ENCODE results near the gene AHSP. TPM values are rescaled to one million over a fixed set of nuclear protein-coding genes. Genes with fewer than 3 reads are reported as not detected.
"Not testable (repeated sequence)": the region's sequence is repeated elsewhere in the genome, so short reads cannot be mapped to it uniquely, and the experiment has no call there.

AHSP gene
- total RNA-seq, 1 donor from 2014 or later: not detected

DNA sequence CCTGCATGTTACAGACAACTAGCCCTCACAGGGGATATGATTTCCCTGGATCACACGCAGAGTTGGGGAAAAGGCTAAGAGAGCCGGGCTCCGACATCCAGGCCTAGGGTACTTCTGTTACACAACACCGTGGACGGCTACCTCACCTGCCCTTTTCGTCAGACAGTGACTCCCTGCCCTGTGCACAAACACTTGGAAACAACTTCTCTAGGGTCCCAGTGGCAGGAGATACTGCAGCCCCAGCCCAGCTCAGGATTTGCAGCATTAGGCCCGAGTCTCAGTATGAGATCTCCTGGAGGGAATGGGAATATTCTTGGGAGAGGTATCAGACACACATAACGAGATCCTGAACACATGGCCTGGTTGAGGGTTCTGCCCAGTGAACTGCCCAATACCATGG is 27.8 kb upstream of the AHSP start:
- intact Hi-C loops (cut with micrococcal nuclease): no loop called here

DNA sequence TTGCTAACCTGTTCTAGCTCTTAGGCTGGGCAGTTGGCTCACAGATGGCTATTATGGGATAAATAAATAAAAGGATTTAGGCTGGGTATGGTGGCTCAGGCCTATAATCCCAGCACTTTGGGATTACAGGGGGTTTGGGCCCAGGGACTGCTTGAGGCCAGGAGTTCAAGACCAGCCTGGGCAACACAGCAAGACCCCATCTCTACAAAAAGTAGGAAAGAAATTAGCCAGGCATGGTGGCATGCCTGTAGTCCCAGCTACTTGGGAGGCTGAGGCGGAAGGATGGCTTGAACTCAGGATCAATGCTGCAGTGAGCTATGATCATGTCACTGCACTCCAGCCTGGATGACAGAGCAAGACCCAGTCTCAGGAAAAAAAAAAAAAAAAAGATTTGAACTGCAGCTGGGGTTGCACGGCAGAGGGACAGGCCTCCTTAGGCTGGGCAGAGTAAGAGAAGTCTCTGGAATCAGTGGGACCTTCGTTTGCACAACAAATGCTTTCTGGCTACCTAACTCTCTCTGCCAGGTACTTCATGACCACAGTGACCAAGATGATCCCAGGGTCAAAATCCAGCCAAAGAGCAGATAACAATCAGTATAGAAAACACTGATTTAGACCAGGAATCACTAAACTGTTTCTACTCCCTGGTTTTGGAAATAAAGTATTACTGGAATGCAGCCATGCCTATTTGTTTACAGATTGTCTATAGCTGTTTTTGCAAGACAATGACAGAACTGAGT is 26.3 kb upstream of the AHSP start:
- intact Hi-C loops (cut with micrococcal nuclease): no loop called here

DNA sequence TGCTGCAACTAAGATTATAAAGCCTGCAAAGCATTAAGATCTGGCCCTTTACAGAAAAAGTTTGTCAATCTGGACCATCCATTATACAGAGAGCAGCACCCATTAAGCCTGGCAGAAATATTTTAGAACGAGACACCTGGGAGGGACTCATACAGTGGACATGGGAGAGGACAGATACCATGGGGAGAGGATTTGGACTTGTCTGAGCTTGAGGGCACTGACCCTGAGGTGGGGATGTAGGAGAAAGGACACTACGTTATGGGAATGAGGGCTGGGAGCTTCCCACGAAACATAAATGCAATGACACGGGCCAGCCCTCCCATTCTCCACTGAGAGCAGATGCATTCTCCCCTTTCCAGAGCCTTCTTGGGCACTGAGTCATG is 25.7 kb upstream of the AHSP start:
- intact Hi-C loops (cut with micrococcal nuclease): no loop called here

DNA sequence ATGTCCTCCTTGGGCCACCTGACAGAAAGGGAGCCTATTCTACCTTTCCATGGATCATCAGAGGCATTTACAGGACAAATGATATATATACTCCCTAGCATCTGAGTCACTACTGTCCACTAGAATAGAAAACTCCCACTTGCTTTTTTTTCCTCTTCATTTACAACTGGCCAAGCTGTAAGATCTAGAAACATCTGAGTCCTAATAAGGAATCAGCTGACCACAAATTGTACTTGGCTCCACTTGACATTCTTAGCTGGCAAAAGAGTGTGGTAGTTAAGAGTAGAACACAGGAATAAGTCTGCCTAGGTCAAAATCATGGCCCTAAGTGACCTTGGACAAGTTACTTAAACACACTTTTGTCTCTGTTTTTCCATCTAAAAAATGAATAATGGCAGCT is 24.7 kb upstream of the AHSP start:
- intact Hi-C loops (cut with micrococcal nuclease): no loop called here

DNA sequence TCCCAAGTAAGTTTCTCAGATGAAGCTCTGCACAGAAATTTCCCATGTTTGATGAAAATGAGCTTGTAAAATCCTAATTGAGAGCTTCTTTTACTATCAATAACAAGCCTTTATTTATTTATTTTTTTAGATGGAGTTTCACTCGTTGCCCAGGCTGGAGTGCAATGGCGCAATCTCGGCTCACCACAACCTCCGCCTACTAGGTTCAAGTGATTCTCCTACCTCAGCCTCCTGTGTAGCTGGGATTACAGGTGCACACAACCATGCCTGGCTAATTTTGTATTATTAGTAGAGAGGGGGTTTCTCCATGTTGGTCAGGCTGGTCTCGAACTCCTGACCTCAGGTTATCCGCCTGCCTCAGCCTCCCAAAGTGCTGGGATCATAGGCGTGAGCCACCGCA is 24.1 kb upstream of the AHSP start:
- intact Hi-C loops (cut with micrococcal nuclease): not testable (repeated sequence)

DNA sequence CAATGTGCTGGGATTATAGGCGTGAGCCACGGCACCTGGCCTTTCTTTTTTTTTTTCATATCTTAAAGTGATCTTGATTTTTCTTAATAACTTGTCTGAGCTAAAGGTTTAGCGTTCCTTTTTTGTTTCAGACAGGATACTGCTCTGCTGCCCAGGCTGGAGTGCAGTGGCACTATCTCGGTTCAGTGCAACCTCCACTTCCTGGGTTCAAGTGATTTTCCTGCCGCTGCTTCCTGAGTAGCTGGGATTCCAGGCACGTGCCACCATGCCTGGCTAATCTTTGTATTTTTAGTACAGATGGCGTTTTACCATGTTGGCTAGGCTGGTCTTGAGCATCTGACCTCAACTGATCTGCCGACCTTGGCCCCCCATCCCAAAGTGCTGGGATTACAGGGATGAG is 23.5 kb upstream of the AHSP start:
- intact Hi-C loops (cut with micrococcal nuclease): no loop called here

DNA sequence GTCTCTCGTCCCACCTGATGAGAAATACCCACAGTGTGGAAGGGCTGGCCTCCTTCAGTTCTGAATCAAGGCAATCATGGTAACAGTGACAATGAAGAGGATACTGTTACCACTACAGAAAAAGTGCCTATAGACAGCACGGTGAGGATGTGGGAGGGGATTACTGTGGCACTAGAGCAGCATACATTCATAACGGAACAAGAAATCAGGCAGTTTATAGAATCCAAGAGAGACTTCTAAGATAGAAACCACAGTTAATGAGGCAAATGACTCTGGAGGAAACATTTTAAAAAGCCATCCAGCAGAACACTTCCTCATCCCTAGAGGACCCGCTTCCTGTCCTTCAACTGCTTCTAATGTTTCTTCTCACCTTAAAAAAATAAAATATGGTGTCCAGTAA is 22.2 kb upstream of the AHSP start:
- intact Hi-C loops (cut with micrococcal nuclease): loop anchor here (5.0 kb wide), 1 partner anchor 362 kb away; no protein-coding TSS in a partner anchor

DNA sequence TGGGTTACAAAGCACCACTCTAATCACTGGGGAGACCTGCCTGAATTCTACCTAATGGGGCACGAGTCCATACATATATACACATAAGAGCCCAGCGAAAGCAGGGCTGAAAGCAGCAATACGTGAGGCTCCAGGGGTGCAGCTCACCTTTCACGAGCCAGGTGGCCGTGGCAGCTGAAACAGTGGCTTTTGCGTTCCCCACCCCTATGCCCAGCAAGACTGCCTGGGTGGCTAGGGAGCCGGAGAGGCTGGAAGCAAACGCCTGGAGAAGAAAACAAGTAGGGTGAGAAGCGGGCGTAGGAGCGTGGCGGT is 20.1 kb upstream of the AHSP start:
- intact Hi-C loops (cut with micrococcal nuclease): loop anchor here (2.0 to 5.0 kb wide), 2 partner anchors 31 to 360 kb away; no protein-coding TSS in a partner anchor

DNA sequence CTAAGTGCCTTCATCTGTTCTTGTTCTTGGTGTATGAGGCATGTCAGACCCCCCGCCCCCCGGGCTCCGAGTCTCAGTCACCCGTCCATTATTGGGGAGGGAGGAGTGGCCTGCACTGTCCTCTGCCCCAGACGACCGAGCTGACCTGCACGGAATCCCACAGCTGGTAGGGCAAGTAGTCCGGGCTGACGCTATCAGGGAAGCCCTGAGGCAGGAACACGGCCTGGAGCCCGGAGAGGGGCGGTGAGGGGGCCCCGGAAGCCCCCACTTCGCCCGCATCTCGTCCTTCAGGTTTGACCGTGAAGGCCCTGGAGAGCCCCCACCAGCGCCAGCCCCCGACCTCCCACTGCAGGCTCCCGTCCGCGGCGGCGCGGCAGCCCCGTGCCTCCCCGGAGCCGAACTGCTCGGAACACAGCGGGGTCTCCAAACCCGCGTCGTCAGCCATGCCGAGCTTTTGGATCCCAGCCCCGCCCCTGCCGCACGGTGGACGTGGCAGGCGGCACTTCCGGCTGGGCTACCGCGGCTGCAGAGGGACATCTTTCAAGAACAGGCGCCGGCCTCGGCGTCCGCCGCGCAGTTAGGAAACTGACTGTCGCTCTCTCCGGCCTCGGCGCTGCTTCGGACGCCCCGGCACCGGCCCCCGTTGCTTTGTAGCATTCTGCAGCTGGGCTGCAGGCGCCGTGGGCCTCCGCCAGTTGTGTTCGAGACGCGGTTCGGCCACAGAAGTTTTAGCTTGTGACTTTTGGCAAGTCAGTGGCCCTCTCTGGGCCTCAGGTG is 19.6 kb upstream of the AHSP start, which contains the start of gene RUSF1:
TSS of gene RUSF1 (minus strand) at position 463 of the 777 bp plus-strand sequence. CDS start at position 445, 18 bp downstream.
- intact Hi-C loops (cut with micrococcal nuclease): loop anchor here (1.0 to 5.0 kb wide), 5 partner anchors 21 to 359 kb away; a partner anchor contains a TSS

DNA sequence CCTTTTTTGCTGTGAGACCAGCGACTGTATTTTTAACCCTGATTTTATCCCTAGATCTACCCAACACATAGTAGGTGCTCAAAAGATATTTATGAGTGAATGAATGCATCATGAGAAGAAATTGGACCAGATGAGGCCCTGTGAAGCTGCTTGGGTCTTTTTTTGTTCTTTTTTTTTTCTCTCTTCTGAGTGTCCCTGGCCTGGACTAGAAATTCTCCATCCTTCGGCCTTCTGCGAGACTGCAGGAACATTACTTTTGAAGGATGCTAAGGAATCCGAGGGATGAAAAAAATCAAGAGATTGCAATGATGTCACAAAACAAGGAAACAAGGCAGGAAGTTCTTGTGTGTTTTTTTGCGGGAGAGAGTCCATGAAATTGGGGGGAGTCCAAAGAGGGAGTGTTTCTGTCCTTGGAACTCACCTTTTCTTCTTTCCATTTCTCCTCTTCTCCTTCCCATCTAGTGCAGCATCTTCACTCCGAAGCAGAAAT is 18.9 kb upstream of the AHSP start:
- intact Hi-C loops (cut with micrococcal nuclease): loop anchor here (1.0 to 5.0 kb wide), 4 partner anchors 21 to 359 kb away; a partner anchor contains a TSS

DNA sequence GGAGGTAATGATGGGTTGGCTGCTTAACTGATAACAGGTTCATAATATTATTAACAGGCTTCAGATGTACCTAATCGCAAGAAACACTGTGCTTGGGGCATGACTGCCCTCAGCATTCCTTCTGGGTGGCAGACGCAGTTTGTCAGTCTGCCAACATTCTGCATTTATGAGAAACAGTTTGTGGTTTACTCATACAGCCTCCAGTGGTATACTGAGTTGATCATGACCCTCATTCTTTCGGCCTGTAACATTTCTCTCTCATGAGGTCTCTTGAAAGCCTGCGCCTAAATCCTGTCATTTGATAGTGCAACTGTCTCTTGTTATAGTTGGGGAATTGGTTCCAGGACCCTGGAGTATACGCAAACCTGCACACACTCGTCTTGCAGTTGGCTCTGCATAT is 14.6 kb upstream of the AHSP start:
- intact Hi-C loops (cut with micrococcal nuclease): no loop called here

DNA sequence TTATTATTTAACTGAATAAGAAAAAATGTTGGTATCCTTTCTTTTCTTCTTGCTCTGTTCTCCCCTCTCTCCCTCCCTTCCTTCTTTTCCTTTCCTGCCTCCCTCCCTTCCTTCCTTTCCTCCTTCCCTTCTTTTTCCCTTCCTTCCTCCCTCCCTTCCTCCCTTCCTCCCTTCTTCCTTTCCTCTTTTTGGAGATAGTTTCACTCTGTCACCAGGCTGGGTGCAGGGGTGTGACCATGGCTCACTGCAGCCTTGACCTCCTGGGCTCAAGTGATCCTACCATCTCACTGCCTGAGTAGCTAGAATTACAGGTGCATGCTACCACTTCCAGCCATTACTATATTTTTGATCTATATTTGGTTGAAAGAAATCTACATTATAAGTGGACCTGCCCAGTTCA is 13.8 kb upstream of the AHSP start:
- intact Hi-C loops (cut with micrococcal nuclease): no loop called here

DNA sequence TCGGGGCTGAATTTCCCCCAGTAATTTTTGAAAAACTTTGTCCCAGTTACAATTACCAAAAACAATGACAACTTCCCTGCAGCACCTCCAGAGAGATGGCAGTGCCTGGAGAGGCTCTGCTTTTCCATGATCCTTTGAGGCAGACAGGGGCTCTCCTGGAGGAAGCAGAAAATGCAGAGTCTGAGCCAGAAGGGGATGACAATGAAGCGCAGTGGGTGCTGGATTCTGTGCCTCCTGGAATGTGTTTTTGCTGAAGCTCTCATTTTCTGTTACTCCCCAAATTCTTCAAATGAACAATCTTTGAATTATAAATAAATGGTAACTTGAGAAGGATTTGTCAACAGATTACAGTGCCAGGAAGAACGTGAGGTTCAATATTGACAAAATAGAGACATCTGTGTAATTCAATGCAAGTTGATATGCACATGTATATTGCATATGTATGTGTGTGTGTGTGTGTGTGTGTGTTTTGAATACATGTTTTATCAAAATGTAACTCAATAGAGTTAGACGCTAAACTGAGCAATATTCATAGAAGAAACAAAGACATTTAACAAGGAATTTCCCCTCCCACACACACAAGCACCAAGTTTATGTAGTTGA is 9.8 kb upstream of the AHSP start:
- intact Hi-C loops (cut with micrococcal nuclease): no loop called here

DNA sequence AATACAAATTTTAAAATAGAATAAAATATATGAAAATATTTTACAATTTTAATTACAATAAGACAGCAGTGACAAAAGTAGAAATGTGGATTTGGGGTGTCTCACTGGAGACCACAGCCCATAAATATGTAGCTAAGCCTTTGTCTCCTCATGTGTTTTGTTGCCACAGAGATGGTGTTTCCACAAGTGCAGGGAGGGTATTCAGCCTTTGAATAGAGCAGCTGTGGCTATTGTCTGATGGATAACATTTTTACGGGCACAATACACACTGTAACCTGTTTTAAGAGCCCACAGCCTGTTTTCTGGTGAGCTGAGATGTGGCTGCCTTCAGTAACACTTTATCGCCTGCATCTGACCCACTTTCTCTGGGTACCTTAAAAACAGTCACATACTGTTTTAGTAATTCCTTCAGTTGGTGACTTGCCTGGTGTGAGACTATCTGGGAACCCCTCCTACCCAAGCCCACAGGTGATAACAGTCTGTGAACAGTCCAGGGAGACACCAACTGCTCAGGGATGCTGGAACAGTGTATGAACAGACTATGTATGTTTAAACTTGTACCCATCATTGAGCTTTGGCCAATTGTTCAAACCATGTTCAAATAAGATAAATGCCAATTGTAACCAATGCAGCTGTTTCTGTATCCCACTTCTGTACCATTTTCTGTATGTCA is 7.8 kb upstream of the AHSP start:
- intact Hi-C loops (cut with micrococcal nuclease): no loop called here

DNA sequence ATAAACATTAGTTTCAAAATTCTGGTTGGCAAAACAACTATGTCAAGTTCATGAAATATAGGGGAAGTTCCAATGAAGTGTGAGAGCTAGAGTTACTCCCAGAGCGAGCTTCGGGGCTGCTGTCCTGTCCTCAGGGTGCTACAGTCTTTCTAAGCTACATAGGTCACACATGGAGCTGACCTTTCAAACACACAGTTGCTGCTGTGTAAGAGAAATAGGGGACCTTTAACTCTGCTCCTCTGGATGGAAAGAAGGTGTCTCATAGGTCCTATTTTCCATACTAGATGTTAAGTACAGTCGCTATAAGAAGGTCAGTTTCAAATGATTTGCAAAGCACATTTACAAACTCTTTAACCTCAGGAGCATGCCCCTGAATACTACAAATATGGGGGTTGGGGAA is 6.3 kb upstream of the AHSP start:
- intact Hi-C loops (cut with micrococcal nuclease): no loop called here

DNA sequence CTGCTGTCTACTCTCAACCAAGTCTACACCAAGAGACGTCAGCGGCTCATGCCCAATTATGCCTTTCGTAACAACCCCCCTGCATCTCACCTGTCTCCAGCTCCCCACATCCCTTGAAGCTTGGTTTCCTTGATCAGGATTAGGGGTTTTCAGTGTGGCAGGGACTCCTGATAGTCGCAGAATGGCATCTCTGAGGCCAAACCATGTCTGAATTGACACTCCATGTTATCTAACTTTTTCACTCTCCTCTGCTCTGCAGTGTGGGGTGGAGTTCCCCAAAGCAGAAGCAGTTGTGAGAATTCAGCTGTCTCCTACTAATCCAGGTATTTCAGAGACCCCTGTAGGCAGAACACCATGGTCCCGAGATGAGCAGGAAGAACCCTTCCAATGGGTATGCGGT is 5.6 kb upstream of the AHSP start:
- intact Hi-C loops (cut with micrococcal nuclease): no loop called here

DNA sequence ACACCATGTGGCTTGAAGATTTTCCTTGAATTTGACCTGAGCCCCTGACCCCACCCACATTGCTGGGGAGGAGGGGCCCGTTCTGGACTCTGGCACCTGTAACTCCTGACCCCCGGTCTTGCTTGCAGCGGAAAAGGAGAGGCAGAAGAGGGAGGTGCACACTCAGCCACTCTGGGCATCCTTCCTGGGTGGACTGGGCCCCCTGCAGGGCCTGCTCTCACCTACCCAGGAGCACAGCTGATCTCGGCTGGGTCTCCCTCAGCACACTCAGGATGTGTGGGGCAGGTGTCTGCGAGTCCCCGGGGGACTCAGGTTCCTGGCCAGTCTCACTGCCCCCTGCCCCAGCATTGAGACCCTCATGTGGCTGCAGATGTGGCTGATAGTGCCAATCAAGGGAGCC is 3.9 kb upstream of the AHSP start:
- intact Hi-C loops (cut with micrococcal nuclease): not testable (repeated sequence)

DNA sequence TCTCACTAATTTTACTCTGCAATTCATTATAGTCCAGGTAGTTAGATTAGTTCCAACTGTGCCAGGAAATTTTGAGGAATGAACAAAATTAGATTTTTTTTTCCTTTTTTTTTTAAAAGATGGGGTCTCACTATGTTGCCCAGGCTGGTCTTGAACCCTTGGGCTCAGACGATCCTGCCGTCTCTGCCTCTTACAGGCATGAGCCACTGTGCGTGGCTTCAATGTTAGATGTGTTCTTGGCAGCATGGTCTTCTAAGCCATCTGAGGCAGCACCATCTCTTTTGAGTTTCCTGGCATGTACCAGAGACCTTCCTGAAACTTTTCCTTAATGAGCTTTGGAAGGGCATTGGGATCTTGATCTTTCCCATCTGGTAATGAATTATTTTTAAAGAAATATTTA is 2.6 kb upstream of the AHSP start:
- intact Hi-C loops (cut with micrococcal nuclease): no loop called here

DNA sequence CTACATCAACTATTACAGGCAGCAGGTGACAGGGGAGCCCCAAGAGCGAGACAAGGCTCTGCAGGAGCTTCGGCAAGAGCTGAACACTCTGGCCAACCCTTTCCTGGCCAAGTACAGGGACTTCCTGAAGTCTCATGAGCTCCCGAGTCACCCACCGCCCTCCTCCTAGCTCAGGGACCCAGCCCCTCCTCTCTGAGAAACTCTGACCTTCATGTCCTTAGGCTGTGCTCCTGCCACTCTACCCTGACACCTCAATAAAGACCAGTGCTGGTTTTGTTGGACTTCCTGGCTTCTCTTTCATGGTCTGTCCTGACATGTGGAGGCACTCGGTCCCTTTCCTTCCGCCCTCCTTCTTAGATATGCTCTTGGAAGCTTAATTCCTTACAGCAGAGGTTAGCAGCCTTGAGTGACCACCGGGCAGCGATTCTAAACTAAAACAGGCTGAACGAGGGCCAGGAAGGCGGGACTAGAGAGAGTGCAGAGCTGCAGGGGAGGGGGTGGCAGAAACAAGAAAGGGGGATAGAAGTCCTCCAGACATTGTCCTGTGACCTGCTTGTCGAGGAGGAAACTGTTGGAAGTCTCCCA is 915 bp downstream of the AHSP start:
- intact Hi-C loops (cut with micrococcal nuclease): no loop called here

DNA sequence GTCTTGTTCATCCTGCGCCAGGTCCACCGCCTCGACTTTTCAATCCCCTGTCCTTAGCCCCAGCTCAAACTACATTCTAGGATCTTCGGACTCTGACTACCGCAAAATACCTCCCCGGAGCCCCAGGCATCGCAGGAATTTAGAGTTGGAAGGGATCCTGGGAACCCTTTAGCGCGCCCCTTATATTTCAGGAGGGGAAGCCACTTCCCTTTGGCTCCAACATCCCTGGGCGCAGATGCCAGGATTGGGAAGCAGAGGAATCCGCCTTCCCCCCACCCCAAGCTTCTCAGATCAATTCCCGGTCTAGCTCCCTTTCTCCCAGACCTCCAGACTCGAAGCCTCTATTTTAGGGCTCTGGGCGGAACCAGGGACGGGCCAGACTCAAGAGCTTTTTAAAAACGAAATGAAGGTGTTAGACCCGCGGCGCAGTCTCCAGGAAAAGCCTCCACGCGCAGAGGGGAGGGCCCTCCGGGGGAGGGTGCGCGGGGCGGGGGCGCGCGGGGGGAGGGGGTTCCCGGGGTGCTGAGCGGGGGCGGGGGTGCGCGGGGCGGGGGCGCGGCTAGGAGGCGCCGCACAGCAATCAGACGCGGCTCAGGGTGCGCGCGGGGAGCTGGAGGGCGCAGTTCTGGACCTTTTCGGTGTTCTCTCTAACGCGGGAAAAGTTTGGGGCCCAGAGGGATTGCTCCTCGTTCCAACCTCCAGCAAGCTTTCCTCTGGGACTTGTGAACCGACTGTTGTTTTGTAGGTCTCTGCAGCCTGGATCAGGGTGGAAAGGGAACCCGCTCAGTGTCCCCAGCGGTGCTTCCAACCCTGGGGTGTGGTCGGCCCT is 1.6 kb downstream of the AHSP start:
- intact Hi-C loops (cut with micrococcal nuclease): no loop called here

All from T-helper 2 cell treated with Interferon-gamma antibody and Interleukin-4, amounts not matched to agents 100 ng/mL and 5 ng/mL, for 36 hours (primary cell).